ENCODE measurements around the gene ATG10.
A peak's percentile ranks its signal among the peaks of the same experiment; 100 is the strongest.

- TF ChIP-seq CTCF (IDR thresholded peaks at IDR 0.05) (peak in 9 of 12 donors; percentile 15 to 67 (median 39)), POLR2A (IDR thresholded peaks at IDR 0.05) (no peak)
Measured at GRCh38 chr5:82259172-82259800, 287.5 kb downstream of the ATG10 start.

Measured in heart left ventricle (tissue), 13 donors.